HCT116 (cell line): ENCODE measurements around the gene PRC1. TPM values are rescaled to one million over a fixed set of nuclear protein-coding genes. Genes with fewer than 3 reads are reported as not detected.

Experiments used
- ATAC-seq: fragments of 200-7000 bp; cut with Tn5 transposase; 2 replicates; pipeline ENCODE4 v1.9.1; 2020; ENCODE audit warnings: mild to moderate bottlenecking, moderate library complexity
- BruUV-seq: library from RNA; stranded (reverse); fragments of 400-500 nt; replicated peaks from 2 replicates; lab custom pipeline; 2021; lab: Mats Ljungman, UMichigan
- CTCF ChIA-PET: fragments of 300-600 bp; sonication (Branson Sonifier 250); formaldehyde crosslinking; loops from one replicate; lab custom pipeline; 2021; ENCODE audit warnings: antibody characterized with exemption; lab: Charles Lee
- POLR2A ChIA-PET: fragments of 300-600, 350-600 bp; sonication (Branson Sonifier 250); formaldehyde crosslinking; loops from one replicate; lab custom pipeline; 2021; ENCODE audit warnings: antibody characterized with exemption; lab: Charles Lee
- RAD21 ChIA-PET, 2 experiments: fragments of 300-600 bp; sonication (Branson Sonifier 250); formaldehyde crosslinking; loops; one replicate each; lab custom pipeline; 2023; ENCODE audit warnings: low total read pairs in 2 of 2; ENCODE audit not compliant: uncharacterized antibody in 2 of 2, unreplicated experiment in 2 of 2, low non-redundant PET in 1 of 2; lab: Charles Lee
- DNase-seq: peaks from one replicate; pipeline ENCODE4 v3.0.0-alpha.2; 2010; ENCODE audit warnings: low read depth, low spot score
- H2AFZ ChIP-seq: fragments of 200-600 bp; shearing (Covaris generic), sonication (generic); 2 replicates; pipeline ENCODE4 v1.6.1; 2017; ENCODE audit warnings: low read depth, mixed run types, mixed read lengths, antibody characterized with exemption, low read length; ENCODE audit not compliant: poor library complexity, severe bottlenecking
- H3K27ac ChIP-seq: 2 replicates; pipeline ENCODE4 v1.5.1; 2012; ENCODE audit warnings: low read depth, low read length
- H3K27me3 ChIP-seq: fragments of 200-600 bp; sonication (generic); 2 replicates; pipeline ENCODE4 v1.6.1; 2016; ENCODE audit warnings: mixed run types, low read length, mixed read lengths; ENCODE audit not compliant: insufficient read depth
- H3K36me3 ChIP-seq, 2 experiments: fragments of 200-500 bp in 1 of 2; fragments of 200-600 bp in 1 of 2; sonication (Bioruptor generic) in 1 of 2; sonication (generic) in 1 of 2; 2 replicates each; pipeline versions ENCODE4 v1.5.1 to v1.6.1; 2014 to 2016; ENCODE audit warnings: low read length in 2 of 2, inconsistent platforms in 1 of 2, mixed read lengths in 1 of 2, mixed run types in 1 of 2; ENCODE audit not compliant: insufficient read depth in 2 of 2, control insufficient read depth in 1 of 2
- H3K4me1 ChIP-seq, 2 experiments: fragments of 200-600 bp in 1 of 2; sonication (generic) in 1 of 2; 2 replicates each; pipeline versions ENCODE4 v1.5.1 to v1.6.1; 2012 to 2017; ENCODE audit warnings: low read length in 2 of 2, inconsistent platforms in 1 of 2, mild to moderate bottlenecking in 1 of 2, mixed read lengths in 1 of 2, mixed run types in 1 of 2, moderate library complexity in 1 of 2; ENCODE audit not compliant: insufficient read depth in 2 of 2, control insufficient read depth in 1 of 2
- H3K4me2 ChIP-seq: fragments of 200-600 bp; sonication (generic); 2 replicates; pipeline ENCODE4 v1.6.1; 2017; ENCODE audit warnings: mixed run types, low read length, mixed read lengths
- H3K4me3 ChIP-seq, 2 experiments: fragments of 200-600 bp in 1 of 2; sonication (generic) in 1 of 2; replicated peaks in 1 of 2; 2 replicates each; pipeline ENCODE4 v1.5.1; 2011 to 2016; ENCODE audit warnings: low read length in 2 of 2, control low read depth in 1 of 2, low read depth in 1 of 2, mild to moderate bottlenecking in 1 of 2, mixed read lengths in 1 of 2, mixed run types in 1 of 2
- H3K79me2 ChIP-seq: fragments of 200-600 bp; sonication (generic); 2 replicates; pipeline ENCODE4 v1.6.1; 2017; ENCODE audit warnings: mild to moderate bottlenecking, mixed run types, low read length, moderate library complexity, mixed read lengths; ENCODE audit not compliant: insufficient read depth
- H3K9ac ChIP-seq: fragments of 200-600 bp; sonication (generic); 2 replicates; pipeline ENCODE4 v1.6.1; 2016; ENCODE audit warnings: low read length, mixed read lengths
- H3K9me2 ChIP-seq: fragments of 200-600 bp; sonication (generic), shearing (Covaris generic); 2 replicates; pipeline ENCODE4 v1.6.1; 2017; ENCODE audit warnings: mixed run types, mild to moderate bottlenecking, moderate library complexity; ENCODE audit not compliant: insufficient read depth
- H3K9me3 ChIP-seq, 2 experiments: fragments of 200-500 bp in 1 of 2; fragments of 200-600 bp in 1 of 2; sonication (Bioruptor generic) in 1 of 2; sonication (generic) in 1 of 2; 2 replicates each; pipeline ENCODE4 v1.6.1; 2014 to 2017; ENCODE audit warnings: low read length in 2 of 2, mixed read lengths in 2 of 2, inconsistent platforms in 1 of 2, low read depth in 1 of 2, mild to moderate bottlenecking in 1 of 2, mixed run types in 1 of 2, moderate library complexity in 1 of 2; ENCODE audit not compliant: control insufficient read depth in 1 of 2, insufficient read depth in 1 of 2
- H4K20me1 ChIP-seq: fragments of 200-600 bp; sonication (generic), shearing (Covaris generic); 2 replicates; pipeline ENCODE4 v1.6.1; 2017; ENCODE audit warnings: mixed run types, mild to moderate bottlenecking, moderate library complexity; ENCODE audit not compliant: insufficient read depth
- CBX3 ChIP-seq: IDR thresholded peaks from 2 replicates; pipeline ENCODE4 v1.6.1; 2012; ENCODE audit warnings: low read depth
- EGR1 ChIP-seq: IDR thresholded peaks from 2 replicates; pipeline ENCODE4 v1.6.1; 2012; ENCODE audit warnings: low read depth
- ELF1 ChIP-seq: IDR thresholded peaks from 2 replicates; pipeline ENCODE4 v1.6.1; 2012; ENCODE audit warnings: low read depth, borderline replicate concordance
- EZH2 ChIP-seq: fragments of 200-600 bp; sonication (generic); IDR thresholded peaks from 2 replicates; pipeline ENCODE4 v1.6.1; 2017; ENCODE audit warnings: antibody characterized with exemption, mixed run types
- EZH2phosphoT487 ChIP-seq: fragments of 200-600 bp; IDR thresholded peaks from 2 replicates; pipeline ENCODE4 v1.6.1; 2018; ENCODE audit warnings: antibody characterized with exemption, borderline replicate concordance
- FOSL1 ChIP-seq: IDR thresholded peaks from 2 replicates; pipeline ENCODE4 v1.6.1; 2012; ENCODE audit warnings: low read depth
- JUND ChIP-seq: IDR thresholded peaks from 2 replicates; pipeline ENCODE4 v1.6.1; 2012
- POLR2A ChIP-seq: IDR thresholded peaks from 2 replicates; pipeline ENCODE4 v1.7.0; 2011; ENCODE audit warnings: borderline replicate concordance; ENCODE audit not compliant: insufficient read depth, insufficient read length; ENCODE audit errors: extremely low read depth
- POLR2AphosphoS5 ChIP-seq: IDR thresholded peaks from 2 replicates; pipeline ENCODE4 v1.6.1; 2011; ENCODE audit warnings: mild to moderate bottlenecking, low read depth, low read length, moderate library complexity
- RAD21 ChIP-seq: IDR thresholded peaks from 2 replicates; pipeline ENCODE4 v1.6.1; 2012; ENCODE audit warnings: low read depth, mild to moderate bottlenecking
- SIN3A ChIP-seq: IDR thresholded peaks from 2 replicates; pipeline ENCODE4 v1.6.1; 2012; ENCODE audit warnings: low read depth
- SRF ChIP-seq: IDR thresholded peaks from 2 replicates; pipeline ENCODE4 v1.6.1; 2012; ENCODE audit warnings: low read depth
- TCF7L2 ChIP-seq: IDR thresholded peaks from 2 replicates; pipeline ENCODE4 v1.7.0; 2011; ENCODE audit warnings: borderline replicate concordance, inconsistent platforms; ENCODE audit not compliant: insufficient read depth, insufficient read length; ENCODE audit errors: extremely low read depth
- YY1 ChIP-seq: IDR thresholded peaks from 2 replicates; pipeline ENCODE4 v1.6.1; 2011; ENCODE audit warnings: low read length, low read depth, moderate library complexity, mild to moderate bottlenecking; ENCODE audit not compliant: insufficient replicate concordance; ENCODE audit errors: extremely low read depth
- ZBTB33 ChIP-seq: IDR thresholded peaks from 2 replicates; pipeline ENCODE4 v1.6.1; 2011; ENCODE audit warnings: mild to moderate bottlenecking, low read length, moderate library complexity; ENCODE audit not compliant: insufficient replicate concordance; ENCODE audit errors: extremely low read depth
- ZFX ChIP-seq: fragments of 450-650 bp; IDR thresholded peaks from 2 replicates; pipeline ENCODE4 v1.6.1; 2017
- intact Hi-C: fragments of 100-400 bp; cut with micrococcal nuclease; formaldehyde crosslinking; loops from 2 replicates; pipeline ENCODE4 v1.10.0; 2022
- total RNA-seq: library from RNA; stranded (reverse); gene quantifications from one replicate; pipeline ENCODE4 v1.2.1, GENCODE V29; 2021; ENCODE audit not compliant: unreplicated experiment
- TF ChIP-seq, protein P1 (sequence below): IDR thresholded peaks from 2 replicates; pipeline ENCODE4 v1.6.1; 2012

PRC1 gene
- total RNA-seq, 1 experiment from 2014 or later, result 186 TPM

DNA sequence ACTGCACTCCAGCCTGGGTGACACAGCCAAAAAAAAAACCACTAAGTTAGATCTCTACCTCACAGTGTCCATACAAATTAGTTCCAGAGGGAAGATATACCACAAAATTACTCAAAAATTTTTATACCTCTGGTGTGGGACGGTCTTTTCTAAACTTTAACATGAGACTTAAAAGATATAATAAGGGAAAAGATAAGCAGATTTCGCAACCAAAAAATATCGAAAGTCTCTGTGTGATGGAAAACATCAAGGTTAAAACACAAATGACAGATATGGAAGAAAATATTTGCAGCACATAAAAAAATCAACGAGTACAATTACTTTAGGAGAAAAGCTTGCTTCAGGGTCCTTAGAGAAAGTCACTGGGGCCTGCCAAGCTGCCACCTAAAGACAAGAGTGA lies 72.4 kb downstream of the PRC1 start:
- DNase-seq (no peak), ATAC-seq (no peak)
- RAD21 ChIA-PET, result no interaction called here
- Histone ChIP-seq H3K27me3 (no peaks in the 10 kb centered on the region), H3K4me3 (no peak overlapping the region), H3K9me2 (no peaks in the 10 kb centered on the region), H2AFZ (no peak overlapping the region), H4K20me1 (no peaks in the 10 kb centered on the region), H3K4me2 (no peak overlapping the region), H3K79me2 (no peaks in the 10 kb centered on the region), H3K27ac (no peak overlapping the region), H3K9ac (no peak overlapping the region), H3K9me3 (no peaks in the 10 kb centered on the region), H3K36me3 (peaks cover 0 to 4% of the 10 kb centered on the region in 2 experiments; a peak in 3 of 4 replicates), H3K4me1 (no peaks in the 10 kb centered on the region)
- POLR2A ChIA-PET, result no interaction called here
- CTCF ChIA-PET, result interaction anchor here (2.0 kb wide), 1 partner anchor 10 kb away, joined by 8 read pairs; the partner anchor contains the start of gene HDDC3
- TF ChIP-seq SIN3A (no peak), JUND (no peak), ZFX (no peak), POLR2A (no peak), ZBTB33 (no peak), EZH2 (no peak), YY1 (no peak), EGR1 (no peak), TCF7L2 (no peak), ELF1 (no peak), POLR2AphosphoS5 (no peak), CBX3 (no peak), RAD21 (no peak), FOSL1 (no peak), EZH2phosphoT487 (no peak), SRF (no peak)
- TF ChIP-seq, protein P1, sequence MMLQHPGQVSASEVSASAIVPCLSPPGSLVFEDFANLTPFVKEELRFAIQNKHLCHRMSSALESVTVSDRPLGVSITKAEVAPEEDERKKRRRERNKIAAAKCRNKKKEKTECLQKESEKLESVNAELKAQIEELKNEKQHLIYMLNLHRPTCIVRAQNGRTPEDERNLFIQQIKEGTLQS, result no peak
- intact Hi-C loops, result no loop called here
- BruUV-seq, result no TSS peak
